H9 (cell line): ENCODE results near the gene USP12. TPM values are rescaled to one million over a fixed set of nuclear protein-coding genes. Genes with fewer than 3 reads are reported as not detected.

Source experiments
- DNase-seq: peaks from one replicate; pipeline ENCODE4 v3.0.0-alpha.2; 2017
- H2AFZ ChIP-seq: one replicate; pipeline ENCODE4 v1.6.1; 2013; ENCODE audit warnings: mild to moderate bottlenecking, low read length, control low read depth, moderate library complexity
- H2AK5ac ChIP-seq: 2 replicates; pipeline ENCODE4 v1.6.1; 2013; ENCODE audit warnings: low read length, control low read depth, mixed read lengths; ENCODE audit not compliant: insufficient read length
- H2BK120ac ChIP-seq: one replicate; pipeline ENCODE4 v1.6.1; 2013; ENCODE audit warnings: low read depth, mild to moderate bottlenecking, low read length, control low read depth, inconsistent platforms; ENCODE audit not compliant: poor library complexity, severe bottlenecking
- H2BK12ac ChIP-seq: 2 replicates; pipeline ENCODE4 v1.6.1; 2013; ENCODE audit warnings: low read length, control low read depth, mixed read lengths, low read depth; ENCODE audit not compliant: insufficient read length
- H2BK15ac ChIP-seq: 2 replicates; pipeline ENCODE4 v1.6.1; 2013; ENCODE audit warnings: low read depth, low read length, control low read depth
- H2BK20ac ChIP-seq: one replicate; pipeline ENCODE4 v1.6.1; 2013; ENCODE audit warnings: low read depth, mild to moderate bottlenecking, low read length, control low read depth, inconsistent platforms; ENCODE audit not compliant: poor library complexity, severe bottlenecking
- H2BK5ac ChIP-seq: 2 replicates; pipeline ENCODE4 v1.6.1; 2013; ENCODE audit warnings: low read length, control low read depth, mixed read lengths; ENCODE audit not compliant: insufficient read length
- H3K14ac ChIP-seq: 2 replicates; pipeline ENCODE4 v1.6.1; 2013; ENCODE audit warnings: low read length, control low read depth; ENCODE audit not compliant: insufficient read depth
- H3K18ac ChIP-seq: 2 replicates; pipeline ENCODE4 v1.6.1; 2013; ENCODE audit warnings: low read depth, mild to moderate bottlenecking, mixed read lengths, low read length, control low read depth; ENCODE audit not compliant: insufficient read length
- H3K23ac ChIP-seq: 2 replicates; pipeline ENCODE4 v1.6.1; 2013; ENCODE audit warnings: low read length, control low read depth, mixed read lengths, low read depth; ENCODE audit not compliant: insufficient read length
- H3K23me2 ChIP-seq: 2 replicates; pipeline ENCODE4 v1.6.1; 2013; ENCODE audit warnings: low read depth, mild to moderate bottlenecking, mixed read lengths, low read length, control low read depth; ENCODE audit not compliant: insufficient read length, poor library complexity, severe bottlenecking
- H3K27ac ChIP-seq: 2 replicates; pipeline ENCODE4 v1.5.1; 2013; ENCODE audit warnings: low read length, control low read depth, mixed read lengths, low read depth; ENCODE audit not compliant: insufficient read length
- H3K27me3 ChIP-seq: 2 replicates; pipeline ENCODE4 v1.6.1; 2013; ENCODE audit warnings: low read length, control low read depth, inconsistent platforms; ENCODE audit not compliant: insufficient read depth
- H3K4ac ChIP-seq: 2 replicates; pipeline ENCODE4 v1.6.1; 2013; ENCODE audit warnings: low read depth, mild to moderate bottlenecking, control low read depth, inconsistent platforms, low read length, moderate library complexity
- H3K4me1 ChIP-seq: 2 replicates; pipeline ENCODE4 v1.6.1; 2013; ENCODE audit warnings: low read length, control low read depth, inconsistent platforms; ENCODE audit not compliant: insufficient read depth
- H3K4me2 ChIP-seq: 2 replicates; pipeline ENCODE4 v1.6.1; 2013; ENCODE audit warnings: low read length, control low read depth, mixed read lengths; ENCODE audit not compliant: insufficient read length, insufficient read depth
- H3K56ac ChIP-seq: 2 replicates; pipeline ENCODE4 v1.6.1; 2013; ENCODE audit warnings: low read depth, mild to moderate bottlenecking, mixed read lengths, low read length, control low read depth; ENCODE audit not compliant: insufficient read length
- H3K79me1 ChIP-seq: 2 replicates; pipeline ENCODE4 v1.6.1; 2013; ENCODE audit warnings: low read depth, mild to moderate bottlenecking, moderate library complexity, low read length, control low read depth, inconsistent platforms; ENCODE audit not compliant: insufficient read depth, poor library complexity, severe bottlenecking
- H3K79me2 ChIP-seq: 2 replicates; pipeline ENCODE4 v1.6.1; 2013; ENCODE audit warnings: low read length, control low read depth, inconsistent platforms; ENCODE audit not compliant: insufficient read depth
- H3K9ac ChIP-seq: 2 replicates; pipeline ENCODE4 v1.6.1; 2013; ENCODE audit warnings: low read length, control low read depth, mixed read lengths; ENCODE audit not compliant: insufficient read length; ENCODE audit errors: extremely low read depth
- H3K9me3 ChIP-seq: one replicate; pipeline ENCODE4 v1.6.1; 2013; ENCODE audit warnings: low read depth, low read length, inconsistent platforms; ENCODE audit not compliant: control insufficient read depth
- H3T11ph ChIP-seq: one replicate; pipeline ENCODE4 v1.6.1; 2013; ENCODE audit warnings: mild to moderate bottlenecking, low read length, control low read depth, inconsistent platforms
- H4K20me1 ChIP-seq: one replicate; pipeline ENCODE4 v1.6.1; 2013; ENCODE audit not compliant: control insufficient read depth, insufficient read length, insufficient read depth
- H4K5ac ChIP-seq: 2 replicates; pipeline ENCODE4 v1.6.1; 2013; ENCODE audit warnings: low read depth, mild to moderate bottlenecking, mixed read lengths, low read length, control low read depth; ENCODE audit not compliant: insufficient read length
- H4K8ac ChIP-seq: replicated peaks from 2 replicates; pipeline ENCODE4 v1.6.1; 2013; ENCODE audit warnings: low read length, control low read depth, mixed read lengths, low read depth; ENCODE audit not compliant: insufficient read length
- H4K91ac ChIP-seq: 2 replicates; pipeline ENCODE4 v1.6.1; 2013; ENCODE audit warnings: low read depth, mild to moderate bottlenecking, moderate library complexity, mixed read lengths, low read length, control low read depth; ENCODE audit not compliant: insufficient read length
- H3K27ac Mint-ChIP-seq, 3 experiments: 2 replicates in 2 of 3; 3 replicates in 1 of 3; pipeline ENCODE4 v1.8.0; 2020 to 2021; ENCODE audit warnings: mixed read lengths in 3 of 3, mild to moderate bottlenecking in 1 of 3, moderate library complexity in 1 of 3
- H3K27me3 Mint-ChIP-seq: 2 replicates; pipeline ENCODE4 v1.8.0; 2021; ENCODE audit warnings: low read depth, mild to moderate bottlenecking, moderate library complexity, mixed read lengths
- H3K36me3 Mint-ChIP-seq, 3 experiments: 2 replicates in 2 of 3; 3 replicates in 1 of 3; pipeline ENCODE4 v1.8.0; 2020 to 2021; ENCODE audit warnings: low read depth in 3 of 3, mixed read lengths in 3 of 3; ENCODE audit not compliant: insufficient read depth in 1 of 3
- H3K4me1 Mint-ChIP-seq, 2 experiments: 2 replicates each; pipeline ENCODE4 v1.8.0; 2020; ENCODE audit warnings: mixed read lengths in 2 of 2
- H3K4me3 Mint-ChIP-seq, 2 experiments: 2 replicates in 1 of 2; 3 replicates in 1 of 2; pipeline ENCODE4 v1.8.0; 2020 to 2021; ENCODE audit warnings: mild to moderate bottlenecking in 2 of 2, mixed read lengths in 2 of 2, moderate library complexity in 1 of 2
- H3K9me3 Mint-ChIP-seq, 2 experiments: 2 replicates in 1 of 2; 3 replicates in 1 of 2; pipeline ENCODE4 v1.8.0; 2020; ENCODE audit warnings: mild to moderate bottlenecking in 2 of 2, mixed read lengths in 2 of 2, moderate library complexity in 1 of 2
- WGBS: extraction: QIAGEN DNeasy Blood & Tissue Kit; methylation state at CpG from one replicate; pipeline ENCODE4 v1.1.7; 2013; ENCODE audit warnings: missing lambda C conversion rate, low lambda C conversion rate, mixed read lengths; ENCODE audit not compliant: insufficient read length; ENCODE audit errors: extremely low coverage; 5-methylcytosine and 5-hydroxymethylcytosine counted together
- total RNA-seq: library from RNA; stranded (reverse); gene quantifications from 2 replicates; pipeline ENCODE4 v1.2.1, GENCODE V29; 2021
- TF ChIP-seq, protein P1 (sequence below): fragments of 200-600 bp; sonication (generic); conservative IDR thresholded peaks from 3 replicates; pipeline ENCODE4 v1.8.0; 2021; ENCODE audit warnings: antibody characterized with exemption, mild to moderate bottlenecking

USP12 gene
- total RNA-seq, 1 experiment from 2014 or later: 24.8 TPM

GRCh38 chr13:27101289-27101688 lies 70.3 kb downstream of the USP12 start:
- WGBS: no CpG with 5 or more reads among the region's 1 CpG
- peaks cover 0 to 23% (median 17%) of the 10 kb centered on the region in 3 experiments; a peak in 3 of 7 replicates for H3K36me3 Mint-ChIP-seq
- H2BK20ac ChIP-seq: no peak overlapping the region
- H4K8ac ChIP-seq: no peak overlapping the region
- H4K91ac ChIP-seq: no peak overlapping the region
- no peak overlapping the region for H3T11ph ChIP-seq
- no peak overlapping the region for H3K4me2 ChIP-seq
- no peaks in the 10 kb centered on the region for H3K4me1 ChIP-seq
- H3K27ac Mint-ChIP-seq: no peak overlapping the region
- no peak overlapping the region for H3K18ac ChIP-seq
- no peaks in the 10 kb centered on the region for H3K23me2 ChIP-seq
- no peak overlapping the region for H3K56ac ChIP-seq
- no peak overlapping the region for H2BK5ac ChIP-seq
- H2AK5ac ChIP-seq: no peak overlapping the region
- no peak overlapping the region for H3K14ac ChIP-seq
- no peak overlapping the region for H2BK120ac ChIP-seq
- no peak overlapping the region for H3K23ac ChIP-seq
- H3K27me3 ChIP-seq: no peaks in the 10 kb centered on the region
- H4K20me1 ChIP-seq: no peaks in the 10 kb centered on the region
- no peaks in the 10 kb centered on the region for H3K27me3 Mint-ChIP-seq
- H2BK12ac ChIP-seq: no peak overlapping the region
- no peak overlapping the region for H3K4ac ChIP-seq
- no peak overlapping the region for H3K4me3 Mint-ChIP-seq
- H3K9me3 ChIP-seq: no peaks in the 10 kb centered on the region
- no peak for DNase-seq
- H3K27ac ChIP-seq: no peak overlapping the region
- no peaks in the 10 kb centered on the region for H3K4me1 Mint-ChIP-seq
- no peak overlapping the region for H2BK15ac ChIP-seq
- H3K9me3 Mint-ChIP-seq: no peaks in the 10 kb centered on the region; a peak in 1 of 5 replicates
- H3K79me1 ChIP-seq: peaks cover 3% of the 10 kb centered on the region
- no peaks in the 10 kb centered on the region for H3K79me2 ChIP-seq
- no peak overlapping the region for H2AFZ ChIP-seq
- no peak overlapping the region for H4K5ac ChIP-seq
- TF ChIP-seq, protein P1, sequence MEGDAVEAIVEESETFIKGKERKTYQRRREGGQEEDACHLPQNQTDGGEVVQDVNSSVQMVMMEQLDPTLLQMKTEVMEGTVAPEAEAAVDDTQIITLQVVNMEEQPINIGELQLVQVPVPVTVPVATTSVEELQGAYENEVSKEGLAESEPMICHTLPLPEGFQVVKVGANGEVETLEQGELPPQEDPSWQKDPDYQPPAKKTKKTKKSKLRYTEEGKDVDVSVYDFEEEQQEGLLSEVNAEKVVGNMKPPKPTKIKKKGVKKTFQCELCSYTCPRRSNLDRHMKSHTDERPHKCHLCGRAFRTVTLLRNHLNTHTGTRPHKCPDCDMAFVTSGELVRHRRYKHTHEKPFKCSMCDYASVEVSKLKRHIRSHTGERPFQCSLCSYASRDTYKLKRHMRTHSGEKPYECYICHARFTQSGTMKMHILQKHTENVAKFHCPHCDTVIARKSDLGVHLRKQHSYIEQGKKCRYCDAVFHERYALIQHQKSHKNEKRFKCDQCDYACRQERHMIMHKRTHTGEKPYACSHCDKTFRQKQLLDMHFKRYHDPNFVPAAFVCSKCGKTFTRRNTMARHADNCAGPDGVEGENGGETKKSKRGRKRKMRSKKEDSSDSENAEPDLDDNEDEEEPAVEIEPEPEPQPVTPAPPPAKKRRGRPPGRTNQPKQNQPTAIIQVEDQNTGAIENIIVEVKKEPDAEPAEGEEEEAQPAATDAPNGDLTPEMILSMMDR: no peak
- no peak overlapping the region for H3K9ac ChIP-seq
